ENCODE measurements around the gene RPF1.
"Not testable (repeated sequence)": the region's sequence is repeated elsewhere in the genome, so short reads cannot be mapped to it uniquely, and the experiment has no call there.

RPF1 gene

DNA sequence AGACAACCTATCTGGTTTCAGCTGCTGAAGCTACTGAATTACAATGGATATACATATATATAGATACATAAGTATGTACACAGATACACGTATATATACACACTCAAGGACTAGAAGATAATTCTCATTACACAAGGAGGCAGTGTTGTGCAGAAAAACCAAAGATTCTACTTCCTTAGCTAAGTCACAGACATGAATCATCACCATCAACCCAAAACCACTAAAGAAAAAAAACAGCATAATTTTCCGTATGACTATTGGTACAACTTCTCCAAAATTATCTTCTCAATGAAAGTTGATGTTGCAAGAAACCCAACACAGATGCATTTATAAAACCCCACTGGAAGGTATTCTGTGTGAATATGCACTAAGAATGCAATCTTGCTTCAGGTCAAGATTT, 36.8 kb upstream of the RPF1 start:
- no peaks in the 10 kb centered on the region for H4K20me1 ChIP-seq (ENCODE audit: low read depth, low read length)
- H3K27me3 ChIP-seq (ENCODE audit: low read length), result no peaks in the 10 kb centered on the region
- no peak overlapping the region for H3K4me3 ChIP-seq (ENCODE audit: insufficient read depth, low read length, poor library complexity, severe bottlenecking)
- peak; percentile 34 for TF ChIP-seq CTCF (IDR thresholded peaks at IDR 0.05; ENCODE audit: insufficient read depth, low read length, poor library complexity, severe bottlenecking)
- no peak for TF ChIP-seq EZH2phosphoT487 (conservative IDR thresholded peaks at IDR 0.05; ENCODE audit: low read length)
- no peak overlapping the region for H3K27ac ChIP-seq (ENCODE audit: low read depth, low read length)
- no peaks in the 10 kb centered on the region for H3F3A ChIP-seq (ENCODE audit: insufficient read depth)
- no peaks in the 10 kb centered on the region for H3K79me2 ChIP-seq (ENCODE audit: insufficient read depth, low read length)
- no peaks in the 10 kb centered on the region for H3K36me3 ChIP-seq (ENCODE audit: low read length)
- no peak overlapping the region for H3K4me2 ChIP-seq (ENCODE audit: low read depth, low read length, poor library complexity, severe bottlenecking)
- H3K9me2 ChIP-seq (replicated peaks; ENCODE audit: insufficient read depth, low read length), result no peaks in the 10 kb centered on the region
- peak overlapping the region; percentile 58 for H2AFZ ChIP-seq (ENCODE audit: low read depth, low read length, severe bottlenecking)
- no peak overlapping the region for H3K9ac ChIP-seq (ENCODE audit: low read length)
- no peaks in the 10 kb centered on the region for H3K9me3 ChIP-seq (ENCODE audit: insufficient read depth, low read length)

DNA sequence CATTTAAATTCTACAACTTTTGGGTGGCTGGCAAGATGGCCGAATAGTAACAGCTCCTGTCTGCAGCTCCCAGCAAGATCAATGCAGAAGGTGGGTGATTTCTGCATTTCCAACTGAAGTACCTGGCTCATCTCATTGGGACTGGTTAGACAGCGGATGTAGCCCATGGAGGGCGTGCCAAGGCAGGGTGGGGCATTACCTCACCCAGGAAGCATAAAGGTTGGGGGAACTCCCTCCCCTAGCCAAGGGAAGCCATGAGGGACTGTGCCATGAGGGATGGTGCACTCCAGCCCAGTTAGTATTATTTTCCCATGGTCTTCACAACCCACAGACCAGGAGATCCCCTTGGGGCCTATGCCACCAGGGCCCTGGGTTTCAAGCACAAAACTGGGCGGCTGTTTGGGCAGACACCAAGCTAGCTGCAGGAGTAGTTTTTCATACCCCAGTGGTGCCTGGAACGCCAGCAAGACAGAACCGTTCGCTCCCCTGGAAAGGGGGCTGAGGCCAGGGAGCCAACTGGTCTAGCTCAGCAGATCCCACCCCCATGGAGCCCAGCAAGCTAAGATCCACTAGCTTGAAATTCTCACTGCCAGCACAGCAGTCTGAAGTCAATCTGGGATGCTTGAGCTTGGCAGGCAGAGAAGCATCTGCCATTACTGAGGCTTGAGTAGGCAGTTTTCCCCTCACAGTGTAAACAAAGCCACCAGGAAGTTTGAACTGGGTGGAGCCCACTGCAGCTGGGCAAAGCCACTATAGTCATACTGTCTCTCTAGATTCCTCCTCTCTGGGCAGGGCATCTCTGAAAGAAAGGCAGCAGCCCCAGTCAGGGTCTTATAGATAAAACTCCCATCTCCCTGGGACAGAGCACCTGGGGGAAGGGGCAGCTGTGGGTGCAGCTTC, 36.1 kb upstream of the RPF1 start:
- H3K27ac ChIP-seq (ENCODE audit: low read depth, low read length); H3K27me3 ChIP-seq (ENCODE audit: low read length); H3K4me2 ChIP-seq (ENCODE audit: low read depth, low read length, poor library complexity, severe bottlenecking); H3K9ac ChIP-seq (ENCODE audit: low read length); H3K4me3 ChIP-seq (ENCODE audit: insufficient read depth, low read length, poor library complexity, severe bottlenecking); H3K79me2 ChIP-seq (ENCODE audit: insufficient read depth, low read length); H3K36me3 ChIP-seq (ENCODE audit: low read length); H3F3A ChIP-seq (ENCODE audit: insufficient read depth); H3K9me2 ChIP-seq (replicated peaks; ENCODE audit: insufficient read depth, low read length); H4K20me1 ChIP-seq (ENCODE audit: low read depth, low read length); H3K9me3 ChIP-seq (ENCODE audit: insufficient read depth, low read length): not testable (repeated sequence)
- H2AFZ ChIP-seq (ENCODE audit: low read depth, low read length, severe bottlenecking), result peak overlapping the region; percentile 58

DNA sequence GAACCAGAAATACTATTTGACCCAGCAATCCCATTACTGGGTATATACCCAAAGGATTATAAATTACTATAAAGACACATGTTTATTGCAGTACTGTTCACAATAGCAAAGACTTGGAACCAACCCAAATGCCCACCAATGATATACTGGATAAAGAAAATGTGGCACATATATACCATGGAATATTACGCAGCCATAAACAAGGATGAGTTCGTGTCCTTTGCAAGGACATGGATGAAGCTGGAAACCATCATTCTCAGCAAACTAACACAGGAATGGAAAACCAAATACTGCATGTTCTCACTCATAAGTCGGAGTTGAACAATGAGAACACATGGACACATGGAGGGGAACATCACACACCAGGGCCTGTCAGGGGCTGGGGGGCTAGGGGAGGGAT, 30.4 kb upstream of the RPF1 start:
- H3K79me2 ChIP-seq (ENCODE audit: insufficient read depth, low read length); H2AFZ ChIP-seq (ENCODE audit: low read depth, low read length, severe bottlenecking); H3K9ac ChIP-seq (ENCODE audit: low read length); H3K27me3 ChIP-seq (ENCODE audit: low read length); H3K9me2 ChIP-seq (replicated peaks; ENCODE audit: insufficient read depth, low read length); H3K4me3 ChIP-seq (ENCODE audit: insufficient read depth, low read length, poor library complexity, severe bottlenecking); H3K36me3 ChIP-seq (ENCODE audit: low read length); H3K27ac ChIP-seq (ENCODE audit: low read depth, low read length); H3K4me2 ChIP-seq (ENCODE audit: low read depth, low read length, poor library complexity, severe bottlenecking); H3K9me3 ChIP-seq (ENCODE audit: insufficient read depth, low read length); H4K20me1 ChIP-seq (ENCODE audit: low read depth, low read length); H3F3A ChIP-seq (ENCODE audit: insufficient read depth): not testable (repeated sequence)

DNA sequence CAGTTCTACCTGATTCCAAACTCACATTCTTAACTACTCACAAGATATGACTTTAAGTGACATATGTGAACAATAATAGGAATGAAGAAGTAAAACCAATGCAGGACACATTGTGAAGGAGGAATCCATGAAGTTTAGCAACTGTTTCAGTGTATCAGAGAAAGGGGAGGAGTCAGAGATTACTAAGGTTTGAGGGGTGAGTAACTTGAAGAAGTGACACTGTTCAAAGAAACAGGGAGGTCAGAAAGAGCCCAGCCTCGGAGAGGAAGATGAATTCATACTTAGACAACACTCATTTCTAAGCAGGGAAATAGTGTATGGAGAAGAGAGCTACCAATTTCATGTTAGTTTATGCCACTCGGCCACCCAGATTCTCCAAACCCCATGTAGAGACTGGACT, 28.2 kb upstream of the RPF1 start:
- Histone ChIP-seq H3K9me3 (ENCODE audit: insufficient read depth, low read length) (no peaks in the 10 kb centered on the region), H3K9ac (ENCODE audit: low read length) (no peak overlapping the region), H3K79me2 (ENCODE audit: insufficient read depth, low read length) (no peaks in the 10 kb centered on the region), H2AFZ (ENCODE audit: low read depth, low read length, severe bottlenecking) (no peak overlapping the region), H3K9me2 (replicated peaks; ENCODE audit: insufficient read depth, low read length) (no peaks in the 10 kb centered on the region), H3K27me3 (ENCODE audit: low read length) (0 out of 2 replicates have a peak, but pooled peaks cover 3% of the 10 kb centered on the region), H3K36me3 (ENCODE audit: low read length) (no peaks in the 10 kb centered on the region), H3F3A (ENCODE audit: insufficient read depth) (no peaks in the 10 kb centered on the region), H3K27ac (ENCODE audit: low read depth, low read length) (no peak overlapping the region), H3K4me3 (ENCODE audit: insufficient read depth, low read length, poor library complexity, severe bottlenecking) (no peak overlapping the region), H4K20me1 (ENCODE audit: low read depth, low read length) (no peaks in the 10 kb centered on the region), H3K4me2 (ENCODE audit: low read depth, low read length, poor library complexity, severe bottlenecking) (no peak overlapping the region)
- no peak for TF ChIP-seq CTCF (IDR thresholded peaks at IDR 0.05; ENCODE audit: insufficient read depth, low read length, poor library complexity, severe bottlenecking)
- no peak for TF ChIP-seq EZH2phosphoT487 (conservative IDR thresholded peaks at IDR 0.05; ENCODE audit: low read length)

Measured in SU-DHL-6 (cell line).